Activated CD8-positive, alpha-beta memory T cell treated with anti-CD3 and anti-CD28 coated beads for 24 hours (primary cell): ENCODE results near the gene JHY.
"Not testable (repeated sequence)": the region's sequence is repeated elsewhere in the genome, so short reads cannot be mapped to it uniquely, and the experiment has no call there.

Experiments used
- DNase-seq: peaks from one replicate; pipeline ENCODE4 v3.0.0-alpha.2; 2020

The JHY gene

DNA sequence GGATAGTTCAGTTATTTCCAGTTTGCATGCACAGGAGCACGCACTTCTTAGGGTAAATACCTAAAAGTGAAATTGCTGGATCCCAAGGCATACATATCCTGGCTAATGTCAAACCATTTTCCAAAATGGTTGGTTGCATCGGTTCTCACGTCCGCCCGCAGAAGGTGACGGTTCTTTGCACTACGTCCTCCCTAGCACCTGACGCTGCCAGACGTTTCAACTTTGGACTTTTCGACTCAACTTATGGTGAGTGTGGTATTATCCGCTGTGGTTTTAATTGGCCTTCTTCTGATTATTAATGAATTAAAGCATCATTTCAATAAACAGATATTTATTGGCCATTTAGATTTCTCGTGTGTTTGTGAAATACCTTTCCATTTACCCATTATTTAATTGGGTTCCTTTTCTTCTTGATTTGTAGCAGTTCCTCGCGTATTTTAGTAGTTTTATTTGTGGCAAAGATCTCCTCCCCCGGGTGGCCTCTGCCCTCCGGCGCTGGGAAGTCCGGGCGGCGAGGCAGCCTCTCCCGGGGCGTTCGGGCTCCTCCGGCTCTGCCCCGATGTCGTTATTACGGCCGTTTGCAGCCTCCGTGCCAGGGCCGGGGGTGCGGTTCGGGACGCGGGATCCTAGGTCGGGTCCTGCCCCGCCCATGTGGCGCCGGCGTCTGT is at the start of gene JHY:
JHY (plus strand) TSS at position 571 of the 668 bp plus-strand sequence. CDS start 3,091 bp downstream, outside the sequence.
- DNase-seq: no peak

DNA sequence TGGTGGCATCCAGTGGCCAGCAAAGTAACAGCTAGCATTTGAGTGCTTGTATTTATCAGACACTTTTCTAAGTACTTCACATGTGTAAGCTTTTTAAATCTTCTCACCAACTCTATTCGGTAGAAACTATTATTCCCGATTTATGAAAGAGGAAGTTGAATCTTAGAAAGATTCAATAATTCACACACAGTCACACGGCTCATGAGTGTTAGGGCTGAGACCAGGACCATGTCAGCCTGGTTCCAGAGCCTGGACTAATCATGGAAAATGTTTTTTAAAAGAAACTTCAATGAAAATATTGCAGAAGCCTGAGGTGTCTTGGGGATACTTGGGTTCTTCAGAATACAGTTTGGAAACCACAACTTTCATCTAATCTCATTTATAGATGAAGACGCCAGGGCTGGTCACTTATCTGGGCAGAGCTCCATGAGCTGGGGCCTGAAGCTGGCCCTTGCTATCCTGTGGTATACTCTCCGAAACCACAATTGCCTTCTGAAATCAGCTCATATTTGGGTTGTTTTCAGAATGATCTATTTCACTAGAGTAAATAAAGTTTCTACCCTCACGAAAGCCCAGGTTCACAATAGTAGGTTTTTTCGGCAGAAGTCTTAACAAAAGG is 48.6 kb upstream of the JHY start:
- no peak for DNase-seq

DNA sequence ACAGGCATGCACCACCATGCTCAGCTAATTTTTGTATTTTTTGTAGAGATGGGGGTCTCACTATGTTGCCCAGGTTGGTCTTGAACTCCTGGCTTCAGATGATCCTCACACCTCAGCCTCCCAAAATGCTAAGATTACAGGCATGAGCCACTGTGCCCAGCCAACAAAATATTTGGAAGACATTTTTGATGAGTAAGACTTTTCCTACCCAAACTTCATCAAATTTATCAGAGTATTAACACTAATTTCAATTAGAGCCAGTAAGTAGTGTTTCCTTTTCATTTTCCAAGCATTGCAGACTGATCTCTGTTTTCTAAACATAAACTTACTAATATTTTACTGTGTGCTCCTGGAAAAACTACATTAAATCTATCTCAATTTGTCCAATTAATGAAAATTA is 45.6 kb upstream of the JHY start:
- no peak for DNase-seq

DNA sequence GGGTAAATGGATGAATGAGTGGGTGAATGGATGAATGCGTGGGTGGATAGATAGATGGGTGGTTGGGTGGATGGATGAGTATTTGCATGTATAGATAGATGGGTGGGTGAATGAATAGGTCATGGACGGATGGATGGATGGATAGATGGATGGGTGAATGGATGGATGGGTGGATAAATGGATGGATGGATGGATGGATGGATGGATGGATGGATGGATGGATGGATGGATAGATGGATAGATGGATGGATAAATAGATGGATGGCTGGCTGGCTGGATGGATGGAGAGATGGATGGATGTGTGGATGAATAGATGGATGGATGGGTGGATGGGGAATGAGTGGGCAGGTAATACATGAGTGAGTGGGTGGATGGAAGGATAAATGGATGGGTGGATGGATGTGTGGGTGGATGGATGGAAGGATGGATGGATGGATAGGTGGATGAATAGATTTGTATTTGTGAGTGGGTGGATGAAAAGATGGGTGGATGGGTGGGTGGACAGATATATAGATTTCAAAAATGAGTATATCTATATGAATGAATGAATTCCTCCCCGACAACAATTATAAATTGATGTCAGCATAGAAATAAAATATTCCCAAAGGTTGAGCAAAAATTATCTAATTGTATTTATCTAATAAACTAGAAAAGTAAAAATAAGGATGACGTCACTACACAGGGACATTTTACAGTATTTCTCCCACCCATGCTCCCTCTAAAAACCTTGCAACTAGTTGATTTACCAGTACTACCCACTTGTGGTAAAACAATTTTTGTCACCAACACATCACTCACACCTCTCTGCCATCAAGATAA is 44.8 kb upstream of the JHY start:
- no peak for DNase-seq

DNA sequence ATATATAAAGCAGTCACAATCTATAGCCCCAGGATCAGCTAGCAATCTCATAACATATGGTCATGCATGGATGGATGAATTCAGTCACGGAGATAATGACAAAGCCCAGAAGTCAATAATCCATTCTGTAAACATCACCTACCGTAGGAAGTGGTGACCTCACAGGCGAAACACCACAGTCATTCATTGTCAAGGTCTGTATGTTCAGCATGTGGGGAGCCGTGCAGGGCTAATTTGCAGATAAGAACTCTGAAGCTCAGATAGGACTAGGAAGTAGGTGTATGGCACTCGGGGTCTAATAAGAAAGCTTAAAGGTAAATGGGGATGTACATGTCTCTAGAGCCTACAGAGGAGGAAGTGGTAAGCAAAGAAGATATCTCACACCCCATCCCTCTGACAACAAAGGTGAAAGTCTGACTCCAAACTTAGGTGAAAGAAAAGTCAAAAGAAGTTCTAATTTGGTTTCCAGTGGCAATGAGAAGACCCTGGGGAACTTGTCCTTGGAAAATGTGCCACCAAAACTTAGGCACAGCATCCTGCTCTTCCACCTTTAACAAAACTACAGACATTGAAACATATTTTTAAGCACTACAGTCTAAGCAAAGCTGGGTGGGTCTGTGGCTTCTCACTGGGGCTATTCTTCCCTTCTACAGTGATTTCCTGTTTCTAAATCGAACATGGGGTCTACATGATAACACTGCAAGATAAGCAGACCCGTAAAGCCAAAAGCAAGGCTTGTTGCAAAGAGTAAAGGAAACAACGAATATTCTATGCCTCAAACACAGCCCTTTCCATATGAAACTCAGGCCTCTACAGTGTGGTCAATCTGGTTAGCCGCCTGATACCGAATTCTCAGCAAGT is 39.0 kb upstream of the JHY start:
- DNase-seq: no peak

DNA sequence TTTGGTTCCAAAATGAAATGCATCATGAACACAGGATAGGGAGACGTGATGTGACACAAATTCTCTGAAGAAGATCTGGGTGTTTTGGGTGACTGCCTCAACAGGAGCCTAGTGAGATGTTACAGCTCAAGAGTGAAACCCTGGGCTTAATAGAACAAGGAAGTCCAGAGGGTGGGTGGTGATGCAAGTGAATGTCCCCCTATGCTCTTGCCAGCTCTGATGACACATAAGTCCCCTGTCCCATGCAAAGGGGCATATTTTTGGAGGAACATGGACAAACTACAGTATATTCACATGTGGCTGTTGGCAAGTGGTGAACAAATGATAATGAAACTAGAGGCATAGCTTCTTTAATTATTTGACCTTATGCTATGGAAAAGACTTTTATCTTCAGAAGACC is 35.1 kb upstream of the JHY start:
- DNase-seq: no peak

DNA sequence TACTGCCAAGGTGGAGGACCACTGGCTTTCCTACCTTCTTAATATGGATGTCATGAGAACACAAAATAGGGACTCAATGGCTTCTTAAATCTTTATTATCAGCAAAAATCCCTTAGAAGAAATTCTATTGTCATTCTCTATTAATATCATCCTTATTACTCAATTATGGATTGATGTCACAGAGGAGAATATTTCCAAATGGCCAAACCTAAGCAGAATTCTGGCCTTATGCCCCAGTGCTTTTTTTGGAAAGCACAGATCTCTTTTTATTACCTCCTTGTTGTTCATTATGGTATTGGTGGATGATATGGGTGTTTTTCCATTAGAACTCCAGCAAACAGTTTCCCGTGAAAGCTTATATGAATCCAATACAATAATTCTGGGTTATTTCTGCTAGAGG is 34.4 kb upstream of the JHY start:
- no peak for DNase-seq

DNA sequence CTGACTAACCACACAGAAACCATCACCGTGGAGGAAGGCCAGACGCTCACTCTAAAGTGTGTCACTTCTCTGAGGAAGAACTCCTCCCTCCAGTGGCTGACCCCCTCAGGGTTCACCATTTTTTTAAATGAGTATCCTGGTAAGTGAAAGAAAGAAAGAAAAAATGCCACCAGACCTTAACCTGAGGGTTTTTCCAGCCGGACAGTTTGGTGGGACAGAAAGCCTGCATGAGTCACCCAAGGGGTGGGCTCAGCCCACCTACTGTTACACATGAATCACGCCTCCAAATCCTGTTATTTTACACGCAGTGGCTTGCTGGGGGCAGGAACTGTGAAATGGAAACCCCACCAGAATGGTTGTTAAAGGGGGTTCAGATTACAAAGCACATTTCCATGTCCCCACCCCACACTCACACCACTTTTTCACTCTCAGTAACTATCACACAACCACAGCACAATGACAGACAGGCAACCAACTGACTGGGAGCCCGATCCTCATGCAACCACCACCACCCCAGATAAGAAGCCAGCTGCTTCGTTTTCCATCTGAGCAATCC is 32.4 kb upstream of the JHY start:
- DNase-seq: peak; percentile 85

DNA sequence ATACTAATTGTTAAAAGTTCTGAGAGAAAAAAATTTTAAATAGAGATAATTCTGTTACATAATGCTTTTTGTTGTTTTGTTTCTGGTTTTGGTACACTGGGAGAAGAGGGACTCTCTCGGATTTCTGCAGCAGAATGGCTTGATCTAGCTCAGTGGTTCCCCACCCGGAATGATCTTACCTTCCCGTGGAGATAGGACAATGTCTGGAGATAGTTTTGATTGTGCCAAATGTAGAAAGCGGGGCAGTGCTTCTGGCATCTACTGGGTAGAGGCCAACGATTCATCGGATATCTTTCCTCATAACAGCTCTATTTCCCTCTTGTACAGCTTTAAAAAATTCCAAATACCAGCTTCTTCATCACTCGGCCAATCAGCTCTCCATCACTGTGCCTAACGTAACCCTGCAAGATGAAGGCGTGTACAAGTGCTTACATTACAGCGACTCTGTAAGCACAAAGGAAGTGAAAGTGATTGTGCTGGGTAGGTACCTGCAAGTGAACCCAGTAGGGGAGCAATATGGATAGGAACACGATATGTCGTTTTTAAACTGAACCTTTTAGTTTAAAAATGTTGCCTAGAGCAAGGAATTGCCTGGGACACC is 31.1 kb upstream of the JHY start:
- no peak for DNase-seq

DNA sequence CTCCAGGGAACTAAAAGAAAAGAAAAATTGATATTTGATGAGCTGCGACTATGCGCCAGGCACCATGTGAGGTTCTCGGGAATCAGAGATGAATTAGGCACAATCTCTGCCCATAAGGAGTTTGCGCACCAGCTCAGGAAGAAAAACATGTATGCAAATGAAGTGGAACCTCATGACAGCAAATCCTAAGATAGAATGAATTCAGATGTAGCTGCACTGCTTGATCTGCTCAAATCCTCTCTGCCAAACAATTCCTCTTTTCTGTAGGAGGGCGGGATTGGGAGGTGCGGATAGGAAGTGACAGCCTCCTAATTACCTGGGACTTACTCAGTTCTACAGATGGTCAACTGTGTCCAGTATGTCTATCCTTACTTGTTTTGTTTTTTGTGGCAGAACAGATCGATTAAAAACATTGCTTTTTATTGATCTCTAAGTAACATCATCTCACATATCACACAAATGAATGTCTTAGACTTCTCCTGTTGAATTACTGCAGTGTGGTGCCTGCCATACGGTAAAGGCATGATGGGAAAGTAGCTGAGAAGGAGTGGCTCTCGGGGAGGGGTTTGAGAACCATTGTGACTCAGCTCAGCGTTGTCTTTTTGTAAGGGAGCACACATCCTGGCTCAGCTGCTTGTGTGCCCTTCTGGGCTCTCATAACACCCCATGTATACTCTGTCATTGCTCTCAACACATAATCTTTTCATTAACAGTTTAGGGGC is 30.3 kb upstream of the JHY start:
- DNase-seq: no peak

DNA sequence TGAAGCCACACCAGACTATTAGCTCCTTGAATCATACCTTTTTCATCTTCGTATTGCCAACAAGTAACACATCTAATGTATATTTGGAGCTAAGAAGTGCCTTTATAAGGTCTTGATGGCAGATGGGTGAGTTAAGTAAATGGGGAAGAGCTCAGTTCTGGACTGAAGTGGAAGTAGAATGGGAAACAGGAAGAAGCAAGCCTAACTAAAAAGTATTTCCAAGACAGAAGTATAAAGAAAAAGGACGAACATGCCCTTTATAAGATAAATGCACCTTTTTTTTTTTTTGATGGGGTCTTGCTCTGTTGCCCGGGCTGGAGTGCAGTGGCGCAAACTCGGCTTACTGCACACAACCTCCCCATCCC is 29.8 kb upstream of the JHY start:
- DNase-seq: no peak

DNA sequence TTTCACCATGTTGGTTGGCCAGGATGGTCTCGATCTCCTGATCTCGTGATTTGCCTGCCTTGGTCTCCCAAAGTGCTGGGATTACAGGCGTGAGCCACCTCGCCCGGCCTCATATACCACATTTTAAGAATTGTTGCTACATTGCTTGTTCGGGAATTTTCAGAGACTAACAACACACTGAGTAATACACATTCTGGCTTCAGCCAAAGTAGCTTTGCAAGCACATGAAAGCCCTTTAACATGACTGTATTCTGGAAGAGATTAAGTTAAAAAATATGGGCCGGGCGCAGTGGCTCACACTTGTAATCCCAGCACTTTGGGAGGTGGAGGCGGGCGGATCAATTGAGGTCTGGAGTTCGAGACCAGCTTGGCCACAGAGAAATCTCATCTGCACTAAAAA is 29.3 kb upstream of the JHY start:
- DNase-seq: no peak

DNA sequence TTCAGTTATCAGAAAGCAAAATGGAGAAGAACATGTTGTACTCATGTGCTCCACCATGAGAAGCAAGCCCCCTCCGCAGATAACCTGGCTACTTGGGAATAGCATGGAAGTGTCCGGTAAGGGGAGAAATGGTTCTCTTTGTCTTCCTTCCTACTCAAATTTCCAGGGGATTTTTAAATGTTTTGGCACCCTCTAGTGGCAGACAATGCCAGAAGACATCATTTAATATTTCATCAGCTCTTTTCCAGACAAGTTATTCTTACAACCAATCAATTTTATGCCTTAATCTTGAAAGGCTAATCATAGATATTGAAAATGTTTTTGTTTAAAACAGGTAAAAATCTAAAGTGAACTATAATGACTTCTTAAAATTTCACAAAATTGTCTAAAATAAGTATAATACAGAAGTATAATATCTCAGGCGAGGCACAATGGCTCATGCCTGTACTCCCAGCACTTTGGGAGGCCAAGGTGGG is 28.6 kb upstream of the JHY start:
- DNase-seq: no peak

DNA sequence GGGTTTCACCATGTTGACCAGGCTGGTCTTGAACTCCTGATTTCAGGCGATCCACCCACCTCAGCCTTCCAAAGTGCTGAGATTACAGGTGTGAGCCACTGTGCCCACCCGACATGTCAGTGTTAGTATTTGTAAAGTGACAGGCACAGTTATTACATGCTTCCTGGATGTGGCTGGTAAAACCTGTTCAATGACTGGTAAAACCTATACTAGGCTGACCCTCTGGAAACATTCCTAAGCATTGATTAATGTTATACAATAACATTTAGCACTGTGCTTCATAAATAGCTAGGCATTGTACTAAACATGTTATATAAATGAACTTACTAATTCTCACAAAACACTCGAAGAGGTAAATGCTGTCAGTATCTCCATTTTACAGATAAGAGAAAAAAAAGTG is 20.9 kb upstream of the JHY start:
- DNase-seq: no peak

DNA sequence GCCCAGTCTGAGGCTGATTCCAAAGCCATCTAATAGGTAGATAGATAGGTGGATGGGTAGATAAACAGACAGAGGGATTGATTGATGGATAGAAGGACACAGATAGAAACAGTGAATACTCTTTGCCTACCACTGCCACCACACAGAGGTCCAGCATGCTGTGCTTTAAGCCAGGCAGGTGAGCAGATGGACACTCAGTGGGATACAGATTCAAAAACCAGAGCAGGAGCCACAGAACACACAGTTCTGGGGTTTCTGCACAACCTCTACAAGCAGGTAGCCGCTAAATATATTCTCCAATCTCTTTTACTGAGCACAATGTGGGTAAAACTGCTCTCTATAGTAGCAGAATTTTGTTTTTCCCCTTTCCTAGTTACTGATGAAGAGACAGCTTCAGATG is 20.5 kb upstream of the JHY start:
- no peak for DNase-seq

DNA sequence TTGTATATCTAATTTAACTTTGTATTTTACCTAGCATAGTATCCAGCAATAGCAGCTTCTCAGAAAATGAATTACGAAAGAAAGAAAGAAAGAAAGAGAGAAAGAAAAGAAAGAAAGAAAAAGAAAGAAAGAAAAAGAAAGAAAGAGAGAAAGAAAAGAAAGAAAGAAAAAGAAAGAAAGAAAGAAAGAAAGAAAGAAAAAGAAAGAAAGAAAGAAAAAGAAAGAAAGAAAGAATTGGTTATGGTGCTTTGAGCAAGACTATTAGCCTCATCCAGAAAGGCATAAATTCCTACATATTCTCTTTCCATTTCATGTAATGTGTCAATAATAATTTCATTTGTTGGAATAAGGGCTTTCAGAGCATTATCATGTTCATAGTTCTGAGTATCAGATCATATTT is 19.4 kb upstream of the JHY start:
- DNase-seq: not testable (repeated sequence)

DNA sequence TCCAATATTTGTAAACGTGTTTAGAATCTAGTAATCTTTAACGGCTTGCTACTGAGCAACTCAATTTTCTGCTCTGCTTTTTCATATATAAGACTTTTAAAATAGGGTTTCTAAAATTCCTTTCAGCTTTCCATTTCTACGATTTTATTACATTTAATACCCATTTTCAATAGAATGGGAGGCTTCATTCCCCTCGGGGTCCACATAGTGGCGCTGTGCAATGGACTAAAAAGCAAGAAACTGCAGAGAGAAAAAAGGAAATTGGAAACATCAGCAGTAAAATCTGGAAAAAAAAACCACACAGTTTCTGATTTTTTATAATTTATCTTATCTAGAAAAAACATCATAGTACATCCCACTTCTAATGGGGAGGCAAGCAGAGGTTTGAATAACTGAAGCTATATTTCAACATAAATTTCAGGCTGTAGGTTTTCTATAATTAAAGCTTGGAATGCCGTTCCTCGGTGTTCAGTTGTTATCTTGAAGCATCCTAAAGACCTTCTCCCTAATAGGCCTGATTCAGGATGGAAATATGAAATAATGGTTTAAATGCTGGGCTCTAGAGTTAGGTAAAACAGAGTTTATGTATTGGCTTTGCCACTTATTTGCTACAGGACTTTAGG is 18.7 kb upstream of the JHY start:
- DNase-seq: no peak

DNA sequence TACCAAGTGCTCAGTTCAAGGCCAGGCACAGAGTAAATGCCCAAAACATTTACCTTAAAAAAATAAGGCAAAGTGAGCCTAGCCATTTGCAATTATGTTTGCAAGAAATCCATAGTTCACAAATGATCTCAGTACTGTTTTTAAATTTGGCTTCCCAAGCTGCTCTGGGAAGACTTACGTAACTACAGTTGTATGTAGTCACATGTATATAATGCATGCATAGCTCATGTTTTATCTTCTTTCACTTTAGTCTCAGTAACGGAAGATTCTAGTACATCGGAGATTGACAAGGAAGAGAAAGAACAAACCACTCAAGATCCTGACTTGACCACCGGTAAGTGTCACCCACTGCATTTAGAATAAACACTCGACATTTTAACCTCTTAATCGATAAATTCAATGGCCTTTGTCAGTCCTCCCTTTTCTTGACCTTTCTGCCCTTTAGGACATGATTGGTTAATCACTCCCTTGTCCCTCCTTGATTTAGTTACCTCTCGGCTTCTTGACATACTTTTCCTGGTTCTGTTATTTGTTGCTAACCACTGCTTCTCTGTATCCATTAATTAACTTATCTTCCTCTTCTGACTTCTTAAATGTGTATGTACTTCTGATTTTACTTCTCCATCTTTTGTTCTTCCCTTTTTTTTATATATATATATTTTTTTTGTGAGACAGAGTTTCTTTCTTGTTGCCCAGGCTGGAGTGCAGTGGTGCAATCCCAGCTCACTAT is 18.0 kb upstream of the JHY start:
- DNase-seq: no peak

DNA sequence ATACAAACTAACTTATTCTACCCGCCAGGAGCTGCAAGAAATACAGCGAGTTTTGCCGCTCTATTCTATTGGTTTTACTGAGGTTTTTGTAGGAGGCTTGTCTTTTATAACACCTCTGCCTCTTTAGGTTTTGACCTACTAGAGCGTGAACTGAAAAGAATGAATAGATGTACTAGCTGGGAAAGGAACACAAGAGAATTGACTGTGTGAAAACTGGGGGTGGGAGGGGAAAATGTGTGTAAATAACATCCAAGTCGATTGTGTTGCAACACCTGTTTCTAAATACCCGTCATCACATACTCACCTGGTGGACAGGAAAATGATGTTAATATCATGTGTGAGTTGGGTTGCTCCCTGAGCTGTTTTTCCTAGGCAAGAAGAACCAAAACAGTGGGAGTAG is 12.9 kb upstream of the JHY start:
- no peak for DNase-seq

DNA sequence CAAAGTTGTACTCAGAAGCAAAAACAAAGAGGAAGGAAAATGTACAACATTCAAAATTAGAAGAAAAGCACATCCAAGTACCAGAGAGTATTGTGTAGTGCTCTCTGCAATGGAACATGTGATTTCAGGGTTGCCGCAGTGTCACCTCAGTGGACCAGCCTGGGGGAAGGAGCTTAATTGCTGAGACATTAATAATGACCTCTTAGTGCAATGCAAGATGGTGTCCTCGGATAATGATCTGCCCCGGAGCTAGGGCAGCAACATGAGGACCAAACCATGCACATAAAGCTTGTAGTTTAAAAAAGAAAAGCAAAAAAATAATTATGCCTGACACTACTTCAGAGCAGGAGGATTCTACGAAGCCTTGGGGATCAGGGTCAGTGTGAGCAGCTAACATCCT is 11.3 kb upstream of the JHY start:
- no peak for DNase-seq

DNA sequence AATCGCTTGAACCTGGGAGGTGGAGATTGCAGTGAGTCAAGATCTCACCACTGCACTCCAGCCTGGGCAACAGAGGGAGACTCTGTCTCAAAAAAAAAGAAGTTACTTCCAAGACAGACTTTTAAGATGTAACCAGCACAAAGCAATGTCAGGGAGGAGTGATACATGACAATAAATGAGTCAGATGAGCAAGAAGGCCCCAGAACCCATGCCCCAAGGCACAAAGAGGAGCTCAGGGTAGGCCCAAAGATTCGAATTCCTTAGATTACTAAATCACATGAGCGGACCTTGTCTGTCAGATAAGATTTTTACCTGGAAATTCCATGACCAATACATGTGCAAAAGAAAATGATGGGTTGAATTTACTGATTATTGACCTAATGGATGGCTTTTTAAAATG is 10.5 kb upstream of the JHY start:
- DNase-seq: no peak
